ENCODE data around the gene ANGPTL3. TPM values are rescaled to one million over a fixed set of nuclear protein-coding genes. Genes with fewer than 3 reads are reported as not detected.

ANGPTL3 gene
- total and polyA plus RNA-seq, 2 experiments from 2014 or later = 0.94 TPM; not detected in 1

GRCh38 chr1:62612770-62613169 is 15.4 kb downstream of the ANGPTL3 start:
- Histone ChIP-seq H3K27ac (peak overlapping the region; percentile 23), H3K27me3 (no peaks in the 10 kb centered on the region)
- TF ChIP-seq CTCF (IDR thresholded peaks at IDR 0.05; ENCODE audit: low read depth, low read length) = no peak

GRCh38 chr1:62613325-62613727 is 16.0 kb downstream of the ANGPTL3 start:
- no peak for DNase-seq (ENCODE audit: low read depth in 1 of 2, low spot score in 1 of 2)
- TF ChIP-seq CTCF (IDR thresholded peaks at IDR 0.05; ENCODE audit: low read depth, low read length) = no peak
- H3K4me3 ChIP-seq = no peak overlapping the region
- no peak overlapping the region for H3K27ac ChIP-seq
- no peaks in the 10 kb centered on the region for H3K9me3 ChIP-seq (ENCODE audit: low read depth)
- H3K27me3 ChIP-seq = no peaks in the 10 kb centered on the region
- no peaks in the 10 kb centered on the region for H3K4me1 ChIP-seq (ENCODE audit: low read depth)
- peaks cover 6% of the 10 kb centered on the region for H3K36me3 ChIP-seq

More at GRCh38 chr1:62612770-62613169, 15.4 kb downstream of the ANGPTL3 start:
- H3K4me1 ChIP-seq (ENCODE audit: low read depth) = no peaks in the 10 kb centered on the region
- H3K9me3 ChIP-seq (ENCODE audit: low read depth) = no peaks in the 10 kb centered on the region
- DNase-seq (ENCODE audit: low read depth in 1 of 2, low spot score in 1 of 2) = no peak
- H3K36me3 ChIP-seq = peaks cover 6% of the 10 kb centered on the region
- H3K4me3 ChIP-seq = no peak overlapping the region

- peaks cover 6% of the 10 kb centered on the region for H3K36me3 ChIP-seq
- no peak overlapping the region for H3K27ac ChIP-seq
- no peaks in the 10 kb centered on the region for H3K4me1 ChIP-seq (ENCODE audit: low read depth)
- H3K27me3 ChIP-seq = no peaks in the 10 kb centered on the region
- TF ChIP-seq CTCF (IDR thresholded peaks at IDR 0.05; ENCODE audit: low read depth, low read length) = no peak
- DNase-seq (ENCODE audit: low read depth in 1 of 2, low spot score in 1 of 2) = peak in 1 of 2 donors; percentile 11
- no peak overlapping the region for H3K4me3 ChIP-seq
- H3K9me3 ChIP-seq (ENCODE audit: low read depth) = no peaks in the 10 kb centered on the region
Observed at GRCh38 chr1:62613890-62614289, 16.6 kb downstream of the ANGPTL3 start.

GRCh38 chr1:62621907-62622306 is 24.6 kb downstream of the ANGPTL3 start:
- Histone ChIP-seq H3K9me3 (ENCODE audit: low read depth) (no peaks in the 10 kb centered on the region), H3K27ac (no peak overlapping the region), H3K27me3 (no peaks in the 10 kb centered on the region), H3K4me3 (no peak overlapping the region), H3K4me1 (ENCODE audit: low read depth) (no peaks in the 10 kb centered on the region), H3K36me3 (peaks cover 6% of the 10 kb centered on the region)
- TF ChIP-seq CTCF (IDR thresholded peaks at IDR 0.05; ENCODE audit: low read depth, low read length) = no peak
- DNase-seq (ENCODE audit: low read depth in 1 of 2, low spot score in 1 of 2) = peak in 1 of 2 donors; percentile 89

GRCh38 chr1:62625415-62625814 is 28.1 kb downstream of the ANGPTL3 start:
- Histone ChIP-seq H3K36me3 (peaks cover 9% of the 10 kb centered on the region), H3K27me3 (no peaks in the 10 kb centered on the region), H3K9me3 (ENCODE audit: low read depth) (no peaks in the 10 kb centered on the region), H3K4me1 (ENCODE audit: low read depth) (no peaks in the 10 kb centered on the region), H3K4me3 (no peak overlapping the region), H3K27ac (no peak overlapping the region)
- no peak for TF ChIP-seq CTCF (IDR thresholded peaks at IDR 0.05; ENCODE audit: low read depth, low read length)
- no peak for DNase-seq (ENCODE audit: low read depth in 1 of 2, low spot score in 1 of 2)

- H3K27me3 ChIP-seq = no peaks in the 10 kb centered on the region
- H3K36me3 ChIP-seq = peaks cover 34% of the 10 kb centered on the region
- no peak for DNase-seq (ENCODE audit: low read depth in 1 of 2, low spot score in 1 of 2)
- H3K4me1 ChIP-seq (ENCODE audit: low read depth) = no peaks in the 10 kb centered on the region
- no peaks in the 10 kb centered on the region for H3K9me3 ChIP-seq (ENCODE audit: low read depth)
- no peak for TF ChIP-seq CTCF (IDR thresholded peaks at IDR 0.05; ENCODE audit: low read depth, low read length)
- H3K4me3 ChIP-seq = no peak overlapping the region
- H3K27ac ChIP-seq = no peak overlapping the region
Observed at GRCh38 chr1:62628506-62628905, 31.2 kb downstream of the ANGPTL3 start.

Data from cardiac muscle cell (in vitro differentiated cells and primary cell).